Measurements from ENCODE around the gene ARHGEF11.

- TF ChIP-seq SP1 (IDR thresholded peaks at IDR 0.05): no peak
- no peak for TF ChIP-seq RXRA (IDR thresholded peaks at IDR 0.05)
- TF ChIP-seq MAX (IDR thresholded peaks at IDR 0.05): no peak
- no peak for TF ChIP-seq CTCF (IDR thresholded peaks at IDR 0.05; ENCODE audit: low read depth, low read length, missing input control)
- no peak for TF ChIP-seq YY1 (IDR thresholded peaks at IDR 0.05)
- no peak for TF ChIP-seq EGR1 (IDR thresholded peaks at IDR 0.05; ENCODE audit: low read depth in 2 of 2)
- no peak for TF ChIP-seq FOXA1 (IDR thresholded peaks at IDR 0.05)
Observed at GRCh38 chr1:157033357-157033876, 12.1 kb downstream of the ARHGEF11 start.
